ENCODE results near the gene SPEF1. TPM values are rescaled to one million over a fixed set of nuclear protein-coding genes. Genes with fewer than 3 reads are reported as not detected.

The SPEF1 gene
- total and polyA plus RNA-seq, 9 donors = 0.43 to 27.9 (median 1.0) TPM; not detected in 3

- 71 to 77% (median 75%) methylated on average over 10 of the region's 10 CpGs for WGBS, 3 donors
- Histone ChIP-seq H3K27ac (no peak overlapping the region), H3K4me1 (ENCODE audit: insufficient read depth) (peaks cover 25% of the 10 kb centered on the region), H3K36me3 (no peaks in the 10 kb centered on the region), H3K4me3 (no peak overlapping the region), H3K9me3 (no peaks in the 10 kb centered on the region), H3K27me3 (no peaks in the 10 kb centered on the region)
- TF ChIP-seq CTCF (IDR thresholded peaks at IDR 0.05) (no peak), EP300 (IDR thresholded peaks at IDR 0.05) (no peak)
- DNase-seq = no peak
- intact Hi-C loops (cut with DNase I) = loop anchor here in 1 of 4 donors (10.0 kb wide), 1 partner anchor 76 kb away; the partner anchor contains the start of gene ADAM33
Observed at GRCh38 chr20:3760655-3761348, 20.4 kb downstream of the SPEF1 start.

GRCh38 chr20:3759884-3760283 lies 21.4 kb downstream of the SPEF1 start:
- no peaks in the 10 kb centered on the region for H3K36me3 ChIP-seq
- H3K4me1 ChIP-seq (ENCODE audit: insufficient read depth) = peaks cover 23% of the 10 kb centered on the region
- WGBS, 3 donors = 71 to 85% (median 77%) methylated on average over 11 of the region's 11 CpGs
- no peak for TF ChIP-seq EP300 (IDR thresholded peaks at IDR 0.05)
- TF ChIP-seq POLR2A (IDR thresholded peaks at IDR 0.05) = no peak
- no peak for TF ChIP-seq CTCF (IDR thresholded peaks at IDR 0.05)
- H3K27me3 ChIP-seq = no peaks in the 10 kb centered on the region
- H3K27ac ChIP-seq = no peak overlapping the region
- no peaks in the 10 kb centered on the region for H3K9me3 ChIP-seq
- intact Hi-C loops (cut with DNase I) = loop anchor here in 1 of 4 donors (10.0 kb wide), 1 partner anchor 75 kb away; the partner anchor contains the start of gene ADAM33
- DNase-seq = no peak
- no peak overlapping the region for H3K4me3 ChIP-seq

GRCh38 chr20:3759316-3759823 lies 21.9 kb downstream of the SPEF1 start:
- Histone ChIP-seq H3K36me3 (no peaks in the 10 kb centered on the region), H3K9me3 (no peaks in the 10 kb centered on the region), H3K4me1 (ENCODE audit: insufficient read depth) (peaks cover 21% of the 10 kb centered on the region), H3K4me3 (no peak overlapping the region), H3K27me3 (no peaks in the 10 kb centered on the region), H3K27ac (no peak overlapping the region)
- intact Hi-C loops (cut with DNase I) = no loop called here
- TF ChIP-seq CTCF (IDR thresholded peaks at IDR 0.05) = no peak
- no peak for TF ChIP-seq POLR2A (IDR thresholded peaks at IDR 0.05)
- DNase-seq = no peak
- 57 to 67% (median 59%) methylated on average over 11 of the region's 11 CpGs for WGBS, 3 donors

- Histone ChIP-seq H3K4me3 (no peak overlapping the region), H3K9me3 (no peaks in the 10 kb centered on the region), H3K27ac (no peak overlapping the region), H3K27me3 (no peaks in the 10 kb centered on the region), H3K4me1 (ENCODE audit: insufficient read depth) (peaks cover 14% of the 10 kb centered on the region), H3K36me3 (no peaks in the 10 kb centered on the region)
- intact Hi-C loops (cut with DNase I) = no loop called here
- DNase-seq = no peak
- 66 to 76% (median 69%) methylated on average over 10 to 11 of the region's 11 CpGs for WGBS, 3 donors
- TF ChIP-seq EP300 (IDR thresholded peaks at IDR 0.05) (no peak), POLR2A (IDR thresholded peaks at IDR 0.05) (no peak)
Observed at GRCh38 chr20:3758566-3758965, 22.7 kb downstream of the SPEF1 start.

- H3K4me3 ChIP-seq = no peak overlapping the region
- TF ChIP-seq CTCF (IDR thresholded peaks at IDR 0.05) (no peak), POLR2A (IDR thresholded peaks at IDR 0.05) (no peak), EP300 (IDR thresholded peaks at IDR 0.05) (no peak)
- peaks cover 14% of the 10 kb centered on the region for H3K4me1 ChIP-seq (ENCODE audit: insufficient read depth)
- intact Hi-C loops (cut with DNase I) = no loop called here
- H3K27ac ChIP-seq = no peak overlapping the region
- no peaks in the 10 kb centered on the region for H3K9me3 ChIP-seq
- no peak for DNase-seq
- H3K27me3 ChIP-seq = no peaks in the 10 kb centered on the region
- H3K36me3 ChIP-seq = no peaks in the 10 kb centered on the region
- WGBS, 3 donors = 72 to 85% (median 83%) methylated on average over 2 of the region's 2 CpGs
Observed at GRCh38 chr20:3757268-3757667, 24.0 kb downstream of the SPEF1 start.
